ENCODE data around the gene ERG.

DNA sequence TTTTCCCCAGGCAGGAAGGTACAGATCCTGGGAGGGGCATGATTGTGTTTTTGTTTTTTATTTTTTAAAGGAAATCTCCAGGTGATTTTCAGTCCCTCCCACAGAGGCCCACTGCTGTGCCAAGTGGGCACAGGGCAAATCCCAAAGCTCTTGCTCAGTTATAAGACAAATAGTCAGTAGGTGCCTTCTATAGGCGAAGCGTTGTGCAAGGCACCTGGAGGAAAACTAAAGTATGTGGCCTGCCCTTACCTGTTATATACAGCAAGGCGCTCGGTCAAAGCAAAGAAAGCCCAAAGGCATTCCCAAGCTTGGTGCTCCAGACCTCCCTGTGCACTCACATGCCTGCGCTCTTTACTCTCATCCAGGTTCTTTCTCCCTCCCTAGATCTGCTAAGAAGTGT, 160.5 kb downstream of the ERG start:
- TF ChIP-seq GATA2 (IDR thresholded peaks at IDR 0.05; ENCODE audit: low read depth, low read length) (no peak), GATA3 (IDR thresholded peaks at IDR 0.05; ENCODE audit: low read depth, low read length) (no peak)

All from SH-SY5Y (cell line).